Measurements from ENCODE around the gene YIPF6. TPM values are rescaled to one million over a fixed set of nuclear protein-coding genes. Genes with fewer than 3 reads are reported as not detected.

The YIPF6 gene
- polyA plus RNA-seq, 1 of the 3 experiments (the other 2 are of a cell fraction) = 15.0 TPM

DNA sequence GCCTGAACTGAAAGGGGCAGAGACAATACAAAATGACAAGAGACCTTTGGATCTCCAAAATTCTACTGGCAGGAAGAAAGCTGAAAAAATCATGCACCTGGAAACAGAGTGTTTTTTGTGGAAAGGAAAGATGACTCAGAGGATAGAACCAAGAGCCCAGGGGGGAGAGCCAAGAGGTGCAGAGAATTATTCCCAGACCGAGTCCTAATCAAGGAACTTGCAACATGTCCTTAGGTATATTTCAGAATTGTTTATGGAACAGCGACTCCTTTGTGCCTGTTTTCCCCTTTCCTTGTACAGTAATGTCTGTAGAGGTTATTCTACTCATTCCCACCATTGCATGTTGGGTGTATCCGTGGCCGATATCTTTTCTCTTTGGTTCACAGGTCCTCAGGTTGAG, 71.7 kb downstream of the YIPF6 start:
- H3F3A ChIP-seq (replicated peaks; ENCODE audit: insufficient read depth) = no peaks in the 10 kb centered on the region
- TF ChIP-seq SIN3A (IDR thresholded peaks at IDR 0.05; ENCODE audit: borderline replicate concordance, low read depth, low read length) (no peak), RAD21 (IDR thresholded peaks at IDR 0.05; ENCODE audit: low read length) (no peak), POLR2AphosphoS5 (IDR thresholded peaks at IDR 0.05; ENCODE audit: low read depth, low read length) (no peak), FOXJ3 (CRISPR knock-in tag; IDR thresholded peaks at IDR 0.05) (no peak), RFX5 (IDR thresholded peaks at IDR 0.05; ENCODE audit: low read length) (no peak), NFIC (IDR thresholded peaks at IDR 0.05; ENCODE audit: borderline replicate concordance) (no peak)
- TF ChIP-seq, protein P1, sequence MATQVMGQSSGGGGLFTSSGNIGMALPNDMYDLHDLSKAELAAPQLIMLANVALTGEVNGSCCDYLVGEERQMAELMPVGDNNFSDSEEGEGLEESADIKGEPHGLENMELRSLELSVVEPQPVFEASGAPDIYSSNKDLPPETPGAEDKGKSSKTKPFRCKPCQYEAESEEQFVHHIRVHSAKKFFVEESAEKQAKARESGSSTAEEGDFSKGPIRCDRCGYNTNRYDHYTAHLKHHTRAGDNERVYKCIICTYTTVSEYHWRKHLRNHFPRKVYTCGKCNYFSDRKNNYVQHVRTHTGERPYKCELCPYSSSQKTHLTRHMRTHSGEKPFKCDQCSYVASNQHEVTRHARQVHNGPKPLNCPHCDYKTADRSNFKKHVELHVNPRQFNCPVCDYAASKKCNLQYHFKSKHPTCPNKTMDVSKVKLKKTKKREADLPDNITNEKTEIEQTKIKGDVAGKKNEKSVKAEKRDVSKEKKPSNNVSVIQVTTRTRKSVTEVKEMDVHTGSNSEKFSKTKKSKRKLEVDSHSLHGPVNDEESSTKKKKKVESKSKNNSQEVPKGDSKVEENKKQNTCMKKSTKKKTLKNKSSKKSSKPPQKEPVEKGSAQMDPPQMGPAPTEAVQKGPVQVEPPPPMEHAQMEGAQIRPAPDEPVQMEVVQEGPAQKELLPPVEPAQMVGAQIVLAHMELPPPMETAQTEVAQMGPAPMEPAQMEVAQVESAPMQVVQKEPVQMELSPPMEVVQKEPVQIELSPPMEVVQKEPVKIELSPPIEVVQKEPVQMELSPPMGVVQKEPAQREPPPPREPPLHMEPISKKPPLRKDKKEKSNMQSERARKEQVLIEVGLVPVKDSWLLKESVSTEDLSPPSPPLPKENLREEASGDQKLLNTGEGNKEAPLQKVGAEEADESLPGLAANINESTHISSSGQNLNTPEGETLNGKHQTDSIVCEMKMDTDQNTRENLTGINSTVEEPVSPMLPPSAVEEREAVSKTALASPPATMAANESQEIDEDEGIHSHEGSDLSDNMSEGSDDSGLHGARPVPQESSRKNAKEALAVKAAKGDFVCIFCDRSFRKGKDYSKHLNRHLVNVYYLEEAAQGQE (IDR thresholded peaks at IDR 0.05; ENCODE audit: low read depth, low read length) = no peak
- TF ChIP-seq, protein P2, sequence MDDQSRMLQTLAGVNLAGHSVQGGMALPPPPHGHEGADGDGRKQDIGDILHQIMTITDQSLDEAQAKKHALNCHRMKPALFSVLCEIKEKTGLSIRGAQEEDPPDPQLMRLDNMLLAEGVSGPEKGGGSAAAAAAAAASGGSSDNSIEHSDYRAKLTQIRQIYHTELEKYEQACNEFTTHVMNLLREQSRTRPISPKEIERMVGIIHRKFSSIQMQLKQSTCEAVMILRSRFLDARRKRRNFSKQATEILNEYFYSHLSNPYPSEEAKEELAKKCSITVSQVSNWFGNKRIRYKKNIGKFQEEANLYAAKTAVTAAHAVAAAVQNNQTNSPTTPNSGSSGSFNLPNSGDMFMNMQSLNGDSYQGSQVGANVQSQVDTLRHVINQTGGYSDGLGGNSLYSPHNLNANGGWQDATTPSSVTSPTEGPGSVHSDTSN (IDR thresholded peaks at IDR 0.05) = no peak
- TF ChIP-seq, protein P3, sequence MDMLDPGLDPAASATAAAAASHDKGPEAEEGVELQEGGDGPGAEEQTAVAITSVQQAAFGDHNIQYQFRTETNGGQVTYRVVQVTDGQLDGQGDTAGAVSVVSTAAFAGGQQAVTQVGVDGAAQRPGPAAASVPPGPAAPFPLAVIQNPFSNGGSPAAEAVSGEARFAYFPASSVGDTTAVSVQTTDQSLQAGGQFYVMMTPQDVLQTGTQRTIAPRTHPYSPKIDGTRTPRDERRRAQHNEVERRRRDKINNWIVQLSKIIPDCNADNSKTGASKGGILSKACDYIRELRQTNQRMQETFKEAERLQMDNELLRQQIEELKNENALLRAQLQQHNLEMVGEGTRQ (IDR thresholded peaks at IDR 0.05; ENCODE audit: borderline replicate concordance, low read depth, low read length) = no peak
- TF ChIP-seq, protein P4, sequence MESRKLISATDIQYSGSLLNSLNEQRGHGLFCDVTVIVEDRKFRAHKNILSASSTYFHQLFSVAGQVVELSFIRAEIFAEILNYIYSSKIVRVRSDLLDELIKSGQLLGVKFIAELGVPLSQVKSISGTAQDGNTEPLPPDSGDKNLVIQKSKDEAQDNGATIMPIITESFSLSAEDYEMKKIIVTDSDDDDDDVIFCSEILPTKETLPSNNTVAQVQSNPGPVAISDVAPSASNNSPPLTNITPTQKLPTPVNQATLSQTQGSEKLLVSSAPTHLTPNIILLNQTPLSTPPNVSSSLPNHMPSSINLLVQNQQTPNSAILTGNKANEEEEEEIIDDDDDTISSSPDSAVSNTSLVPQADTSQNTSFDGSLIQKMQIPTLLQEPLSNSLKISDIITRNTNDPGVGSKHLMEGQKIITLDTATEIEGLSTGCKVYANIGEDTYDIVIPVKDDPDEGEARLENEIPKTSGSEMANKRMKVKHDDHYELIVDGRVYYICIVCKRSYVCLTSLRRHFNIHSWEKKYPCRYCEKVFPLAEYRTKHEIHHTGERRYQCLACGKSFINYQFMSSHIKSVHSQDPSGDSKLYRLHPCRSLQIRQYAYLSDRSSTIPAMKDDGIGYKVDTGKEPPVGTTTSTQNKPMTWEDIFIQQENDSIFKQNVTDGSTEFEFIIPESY (IDR thresholded peaks at IDR 0.05; ENCODE audit: borderline replicate concordance, low read depth) = no peak
- TF ChIP-seq, protein P5, sequence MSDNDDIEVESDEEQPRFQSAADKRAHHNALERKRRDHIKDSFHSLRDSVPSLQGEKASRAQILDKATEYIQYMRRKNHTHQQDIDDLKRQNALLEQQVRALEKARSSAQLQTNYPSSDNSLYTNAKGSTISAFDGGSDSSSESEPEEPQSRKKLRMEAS (IDR thresholded peaks at IDR 0.05; ENCODE audit: low read depth) = no peak
- TF ChIP-seq, protein P6, sequence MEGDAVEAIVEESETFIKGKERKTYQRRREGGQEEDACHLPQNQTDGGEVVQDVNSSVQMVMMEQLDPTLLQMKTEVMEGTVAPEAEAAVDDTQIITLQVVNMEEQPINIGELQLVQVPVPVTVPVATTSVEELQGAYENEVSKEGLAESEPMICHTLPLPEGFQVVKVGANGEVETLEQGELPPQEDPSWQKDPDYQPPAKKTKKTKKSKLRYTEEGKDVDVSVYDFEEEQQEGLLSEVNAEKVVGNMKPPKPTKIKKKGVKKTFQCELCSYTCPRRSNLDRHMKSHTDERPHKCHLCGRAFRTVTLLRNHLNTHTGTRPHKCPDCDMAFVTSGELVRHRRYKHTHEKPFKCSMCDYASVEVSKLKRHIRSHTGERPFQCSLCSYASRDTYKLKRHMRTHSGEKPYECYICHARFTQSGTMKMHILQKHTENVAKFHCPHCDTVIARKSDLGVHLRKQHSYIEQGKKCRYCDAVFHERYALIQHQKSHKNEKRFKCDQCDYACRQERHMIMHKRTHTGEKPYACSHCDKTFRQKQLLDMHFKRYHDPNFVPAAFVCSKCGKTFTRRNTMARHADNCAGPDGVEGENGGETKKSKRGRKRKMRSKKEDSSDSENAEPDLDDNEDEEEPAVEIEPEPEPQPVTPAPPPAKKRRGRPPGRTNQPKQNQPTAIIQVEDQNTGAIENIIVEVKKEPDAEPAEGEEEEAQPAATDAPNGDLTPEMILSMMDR (IDR thresholded peaks at IDR 0.05) = no peak

More for the DNA sequence above, 71.7 kb downstream of the YIPF6 start:
- H2AFZ ChIP-seq (ENCODE audit: low read depth) = no peak overlapping the region
- H3K4me3 ChIP-seq (ENCODE audit: low read depth in 2 of 2, low read length in 1 of 2) = no peak overlapping the region
- H3K79me2 ChIP-seq (ENCODE audit: insufficient read depth) = no peaks in the 10 kb centered on the region
- no peaks in the 10 kb centered on the region for H3K4me1 ChIP-seq (ENCODE audit: control insufficient read depth in 1 of 2, insufficient read depth in 2 of 2, low read depth in 1 of 2, low read length in 1 of 2)
- no peaks in the 10 kb centered on the region for H4K20me1 ChIP-seq (ENCODE audit: insufficient read depth)
- CTCF ChIA-PET = no interaction called here
- POLR2A ChIA-PET = no interaction called here
- H3K27me3 ChIP-seq (ENCODE audit: insufficient read depth) = peaks cover 13% of the 10 kb centered on the region; the same call in 1 of the 2 replicates
- no peaks in the 10 kb centered on the region for H3K9me3 ChIP-seq
- no peaks in the 10 kb centered on the region for H3K9me2 ChIP-seq
- H3K27ac ChIP-seq (ENCODE audit: low read depth in 2 of 2, low read length in 1 of 2) = no peak overlapping the region
- DNase-seq = no peak
- no peak overlapping the region for H3K4me2 ChIP-seq
- H3K36me3 ChIP-seq (replicated peaks in 1 of 2; ENCODE audit: control insufficient read depth in 1 of 2, insufficient read depth in 2 of 2, low read length in 1 of 2) = no peaks in the 10 kb centered on the region
- H3K9ac ChIP-seq = no peak overlapping the region
- WGBS (ENCODE audit: low lambda C conversion rate) = 20% methylated on average over 4 of the region's 4 CpGs
